Stimulated activated CD4-positive, alpha-beta T cell treated with anti-CD3 and anti-CD28 coated beads, Interleukin-15, amount 100 ng/mL, for 48 hours (primary cell): Measurements from ENCODE around the gene PRX.
"Not testable (repeated sequence)": the region's sequence is repeated elsewhere in the genome, so short reads cannot be mapped to it uniquely, and the experiment has no call there.

Experiments
- DNase-seq, 2 donors: peaks; one replicate each; pipeline ENCODE4 v3.0.0-alpha.2; 2020; ENCODE audit warnings: low read depth in 2 of 2

PRX gene

DNA sequence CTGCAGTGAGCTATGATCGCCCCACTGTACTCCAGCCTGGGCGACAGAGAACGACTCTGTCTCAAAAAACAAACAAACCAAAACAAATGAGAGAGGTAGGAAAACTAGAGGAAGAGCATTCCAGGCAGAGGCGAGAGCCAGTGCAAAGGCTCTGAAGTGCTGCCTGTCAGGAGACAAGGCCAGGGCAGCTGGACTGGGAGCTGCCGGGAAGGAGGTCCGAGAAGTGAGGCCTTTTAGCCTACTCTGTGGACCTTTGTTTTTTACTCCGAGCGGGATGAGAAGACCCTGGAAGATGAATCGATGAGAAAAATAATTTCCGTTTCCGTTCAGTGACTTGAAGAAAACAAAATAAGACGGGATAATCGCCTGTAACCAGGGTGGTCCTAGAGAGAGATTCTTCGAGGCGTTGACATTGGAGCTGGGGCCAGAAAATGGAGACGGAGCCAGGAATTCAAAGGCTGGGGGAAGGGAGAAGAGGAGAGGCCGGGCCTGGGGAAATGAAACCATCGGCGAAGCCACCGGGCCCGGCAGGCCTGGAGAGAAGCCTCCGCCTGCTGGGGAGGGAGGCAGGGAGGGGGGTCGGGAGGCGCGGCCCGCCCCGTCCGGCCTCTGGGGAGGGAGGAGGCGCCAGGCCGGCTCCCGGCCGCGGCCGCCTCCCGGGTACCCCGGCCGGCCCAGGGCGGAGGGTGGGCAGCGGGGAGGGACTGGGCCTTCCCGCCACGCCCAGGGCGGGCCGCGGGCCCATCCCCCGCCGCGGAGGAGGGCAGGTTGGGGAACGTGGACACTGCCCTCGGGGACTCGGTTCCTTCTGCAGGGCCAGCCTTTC lies 20.4 kb upstream of the PRX start:
- no peak for DNase-seq

DNA sequence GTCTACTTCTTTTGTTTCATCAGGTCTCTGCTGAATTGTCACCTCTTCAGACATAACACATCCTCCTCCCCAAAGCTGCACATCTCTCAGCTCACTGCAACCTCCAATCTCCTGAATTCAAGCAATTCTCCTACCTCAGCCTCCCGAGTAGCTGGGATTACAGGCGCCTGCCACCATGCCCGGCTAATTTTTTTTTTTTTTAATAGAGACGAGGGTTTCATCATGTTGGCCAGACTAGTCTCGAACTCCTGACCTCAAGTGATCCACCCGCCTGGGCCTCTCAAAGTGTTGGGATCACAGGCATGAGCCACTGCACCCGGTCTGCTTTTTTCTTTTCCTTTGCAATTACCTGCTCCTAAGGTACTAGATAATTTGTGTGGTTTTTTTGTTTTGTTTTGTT lies 19.6 kb upstream of the PRX start:
- DNase-seq = not testable (repeated sequence)

DNA sequence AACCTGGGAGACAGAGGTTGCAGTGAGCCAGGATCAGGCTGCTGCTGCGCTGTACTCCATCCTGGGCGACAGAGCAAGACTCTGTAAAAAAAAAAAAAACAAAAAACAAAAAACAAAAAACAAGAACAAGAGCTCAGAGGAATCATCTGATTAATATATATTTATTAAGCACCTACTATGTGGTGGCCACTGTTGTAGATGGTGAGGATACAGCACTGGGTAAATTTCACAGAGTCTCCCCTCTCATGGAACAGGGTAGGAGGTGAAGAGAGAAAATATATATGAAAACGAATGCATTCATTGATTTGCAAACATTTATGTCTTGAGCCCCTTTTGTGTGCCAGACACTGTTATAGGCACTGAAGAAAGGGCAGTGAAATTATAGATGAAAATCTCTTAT lies 18.5 kb upstream of the PRX start:
- DNase-seq = no peak

DNA sequence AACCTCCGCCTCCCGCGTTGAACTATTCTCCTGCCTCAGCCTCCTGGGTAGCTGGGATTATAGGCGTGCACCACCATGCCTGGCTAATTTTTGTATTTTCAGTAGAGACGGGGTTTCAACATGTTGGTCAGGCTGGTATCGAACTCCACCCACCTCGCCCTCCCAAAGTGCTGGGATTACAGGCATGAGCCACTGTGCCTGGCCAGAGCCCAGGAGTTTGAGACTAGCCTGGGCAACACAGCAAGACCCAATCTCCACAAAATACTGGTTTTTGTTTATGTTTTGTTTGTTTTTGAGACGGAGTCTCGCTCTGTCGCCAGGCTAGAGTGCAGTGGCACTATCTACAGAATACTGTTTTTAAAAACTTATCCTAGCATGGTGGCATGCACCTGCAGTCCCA lies 17.1 kb upstream of the PRX start:
- not testable (repeated sequence) for DNase-seq

DNA sequence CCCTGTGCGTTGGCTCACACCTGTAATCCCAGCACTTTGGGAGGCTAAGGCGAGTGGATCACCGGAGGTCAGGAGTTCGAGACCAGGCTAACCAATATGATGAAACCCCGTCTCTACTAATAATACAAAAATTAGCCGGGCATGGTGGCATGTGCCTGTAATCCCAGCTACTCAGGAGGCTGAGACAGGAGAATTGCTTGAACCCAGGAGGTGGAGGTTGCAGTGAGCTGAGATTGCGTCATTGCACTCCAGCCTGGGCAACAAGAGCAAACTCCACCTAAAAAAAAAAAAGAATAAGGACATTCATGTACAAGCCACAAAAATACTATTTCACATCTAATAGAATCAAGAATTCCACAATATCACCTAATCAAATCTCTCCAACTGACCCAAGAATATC lies 15.0 kb upstream of the PRX start:
- DNase-seq = not testable (repeated sequence)

DNA sequence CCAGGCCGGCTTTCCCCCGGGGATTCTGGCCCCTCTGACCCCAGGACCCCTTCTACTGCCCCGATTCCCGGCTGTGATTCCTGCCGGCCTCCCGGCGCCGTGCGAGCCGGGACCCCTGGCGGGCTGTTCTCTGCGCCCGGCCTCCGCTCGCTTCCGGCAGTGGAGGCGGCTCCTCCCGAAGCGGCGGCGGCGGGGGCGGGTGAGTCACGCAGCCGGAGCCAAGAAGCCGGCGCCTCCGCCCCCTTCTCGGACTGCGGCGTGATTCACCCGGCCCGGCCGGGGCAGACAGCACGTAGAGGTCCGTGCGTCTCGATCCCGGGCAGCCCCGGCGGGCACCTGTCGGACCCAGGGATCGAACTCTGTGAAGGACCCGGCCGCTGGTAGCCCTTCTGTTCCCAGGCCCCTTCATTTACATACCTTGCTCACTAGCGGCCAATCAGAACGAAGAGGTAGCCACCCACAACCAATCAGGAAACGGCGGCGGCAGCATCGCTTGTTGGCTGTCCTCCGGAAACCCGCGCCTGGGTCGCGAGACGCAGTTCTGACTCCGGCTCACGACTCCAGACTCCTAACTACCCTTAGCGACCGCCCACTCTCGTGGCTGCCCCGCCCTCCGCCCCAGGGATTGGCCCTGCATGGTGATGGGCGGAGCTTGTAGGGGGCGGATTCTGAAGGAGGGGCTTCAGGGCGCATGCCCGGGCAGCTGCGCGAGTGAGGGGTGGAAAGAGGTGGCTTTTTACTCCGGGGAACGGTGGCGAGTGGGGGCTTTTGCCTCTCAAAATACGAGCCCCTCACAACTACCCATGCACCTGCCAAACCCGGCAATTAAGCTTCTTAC lies 12.5 kb upstream of the PRX start, which contains the start of gene SERTAD1:
Gene SERTAD1, minus strand, starts transcription at position 543 of the 838 bp plus-strand sequence. CDS start 2,446 bp downstream, outside the sequence.
- peak; percentile 100 for DNase-seq

DNA sequence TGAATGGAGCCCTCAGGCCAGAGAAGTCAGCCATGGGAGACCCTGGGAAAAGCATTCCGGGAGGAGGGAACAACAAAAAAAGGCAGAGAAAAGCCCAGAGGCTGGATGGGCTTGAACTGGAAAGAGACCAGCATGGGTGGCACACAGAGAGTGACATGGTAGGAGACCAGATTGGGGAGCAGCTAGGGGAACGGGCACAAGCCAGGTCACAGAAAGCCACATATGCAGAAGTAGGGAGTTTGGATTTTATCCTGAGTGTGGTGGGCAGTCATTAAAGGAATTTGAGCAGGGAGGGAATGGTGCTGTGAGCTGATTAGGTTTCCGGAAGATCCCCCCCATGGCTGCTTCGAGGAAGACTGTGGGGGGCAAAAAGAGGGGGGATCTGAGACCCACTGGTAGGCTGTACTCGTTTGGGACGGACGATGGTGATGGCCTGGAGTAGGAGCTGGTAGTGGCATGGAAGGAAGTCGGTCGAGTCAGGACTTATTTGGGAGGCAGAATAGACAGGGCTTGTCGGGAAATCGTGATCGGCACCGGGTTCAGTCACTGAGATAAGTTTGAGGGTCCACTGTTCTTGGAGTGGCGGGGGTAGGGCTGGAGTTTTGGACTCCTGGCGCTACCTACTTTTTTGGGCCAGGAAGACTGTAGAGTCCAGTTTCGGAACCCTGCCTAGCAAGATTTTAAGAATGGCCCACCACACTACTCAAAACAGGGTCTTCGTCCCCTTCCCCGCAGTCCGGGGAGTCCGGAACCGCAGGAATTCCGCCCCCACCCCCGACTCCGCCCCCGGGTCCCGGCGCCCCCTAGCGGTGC lies 11.7 kb upstream of the PRX start:
- DNase-seq = no peak

DNA sequence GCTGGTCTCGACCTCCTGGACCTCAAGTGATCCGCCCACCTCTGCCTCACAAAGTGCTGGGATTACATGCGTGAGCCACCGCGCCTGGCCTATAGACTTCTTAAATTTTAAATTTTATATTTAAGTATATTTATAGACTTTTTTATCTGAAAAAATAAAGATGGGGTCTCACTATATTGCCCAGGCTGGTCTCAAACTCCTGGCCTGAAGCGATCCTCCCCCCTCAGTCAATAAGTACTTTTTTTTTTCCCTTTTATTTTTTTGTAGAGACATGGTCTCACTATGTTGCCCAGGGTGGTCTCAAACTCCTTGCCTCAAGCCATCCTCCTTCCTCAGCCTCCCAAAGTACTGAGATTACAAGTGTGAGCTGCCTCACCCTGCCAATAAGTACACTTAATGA lies 10.8 kb upstream of the PRX start:
- DNase-seq = no peak

DNA sequence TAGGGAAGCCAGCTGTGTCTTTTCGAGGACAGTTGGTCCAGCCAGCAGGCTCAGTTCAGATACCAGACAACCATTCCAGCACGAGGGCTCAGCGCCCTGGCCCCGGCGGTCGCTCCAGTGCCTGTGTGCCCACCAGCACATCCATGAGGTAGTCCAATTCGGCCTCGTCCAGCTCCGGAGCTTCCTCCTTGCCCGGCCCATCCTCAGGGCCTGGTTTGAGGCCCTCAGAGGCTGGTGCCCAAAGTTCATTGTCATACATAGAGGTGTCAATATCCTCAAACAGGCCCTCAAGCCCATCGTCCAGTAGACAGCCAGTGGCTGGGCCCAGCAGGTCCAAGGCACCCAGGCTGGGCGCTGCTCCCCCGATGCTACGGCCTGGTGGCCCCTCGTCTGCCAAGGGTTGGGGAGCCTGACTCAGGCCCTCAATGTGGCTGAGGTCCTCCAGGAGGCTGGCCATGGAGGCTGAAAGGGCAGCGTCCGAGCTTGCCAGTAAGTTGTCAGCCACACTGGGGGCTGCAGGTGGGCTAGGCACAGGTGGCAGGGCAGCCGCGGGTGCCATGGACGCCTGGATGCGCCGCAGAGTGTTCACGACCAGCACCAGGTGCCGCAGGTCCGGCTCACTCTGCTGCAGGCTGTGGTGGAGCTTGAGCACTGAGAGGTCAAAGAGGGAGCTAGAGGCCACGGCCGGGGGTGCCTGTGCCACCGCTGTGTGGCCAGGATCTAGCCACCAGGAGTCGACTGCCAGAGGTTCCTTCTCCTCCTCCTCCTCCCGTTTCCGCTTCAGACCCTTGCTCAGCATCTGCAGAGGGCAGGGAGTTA lies 9.8 kb upstream of the PRX start:
- no peak for DNase-seq

DNA sequence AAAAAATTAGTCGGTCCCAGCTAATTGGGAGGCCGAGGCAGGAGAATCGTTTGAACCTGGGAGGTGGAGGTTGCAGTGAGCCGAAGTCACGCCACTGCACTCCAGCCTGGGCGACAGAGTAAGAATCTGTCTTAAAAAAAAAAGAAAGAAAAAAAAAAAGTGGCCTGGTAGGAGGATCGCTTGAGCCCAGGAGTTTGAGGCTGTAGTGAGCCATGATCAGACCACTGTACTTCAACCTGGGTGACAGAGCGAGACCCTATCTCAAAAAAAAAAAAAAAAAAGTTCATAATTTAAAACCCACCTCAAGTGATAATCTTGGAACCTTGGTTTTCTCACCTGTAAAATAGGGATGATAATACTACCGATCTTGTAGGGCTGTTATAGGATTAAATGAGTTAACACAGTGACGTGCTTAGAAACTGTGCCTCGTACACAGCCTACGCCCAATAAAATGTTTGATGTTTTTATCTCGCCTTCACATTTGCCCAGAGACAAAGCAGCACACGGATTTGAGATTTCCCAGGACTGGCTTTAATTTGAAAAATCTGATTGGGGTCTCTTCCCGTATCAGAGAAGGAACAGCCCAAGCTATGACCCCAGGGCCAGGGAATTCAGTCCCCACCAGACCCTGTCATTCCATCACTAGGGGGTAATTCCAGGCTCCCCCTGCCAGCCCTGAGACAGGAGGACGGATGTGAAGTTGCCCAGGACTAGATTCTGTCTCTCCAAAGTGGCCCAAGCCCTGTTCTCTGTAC lies 9.0 kb upstream of the PRX start:
- DNase-seq = no peak

DNA sequence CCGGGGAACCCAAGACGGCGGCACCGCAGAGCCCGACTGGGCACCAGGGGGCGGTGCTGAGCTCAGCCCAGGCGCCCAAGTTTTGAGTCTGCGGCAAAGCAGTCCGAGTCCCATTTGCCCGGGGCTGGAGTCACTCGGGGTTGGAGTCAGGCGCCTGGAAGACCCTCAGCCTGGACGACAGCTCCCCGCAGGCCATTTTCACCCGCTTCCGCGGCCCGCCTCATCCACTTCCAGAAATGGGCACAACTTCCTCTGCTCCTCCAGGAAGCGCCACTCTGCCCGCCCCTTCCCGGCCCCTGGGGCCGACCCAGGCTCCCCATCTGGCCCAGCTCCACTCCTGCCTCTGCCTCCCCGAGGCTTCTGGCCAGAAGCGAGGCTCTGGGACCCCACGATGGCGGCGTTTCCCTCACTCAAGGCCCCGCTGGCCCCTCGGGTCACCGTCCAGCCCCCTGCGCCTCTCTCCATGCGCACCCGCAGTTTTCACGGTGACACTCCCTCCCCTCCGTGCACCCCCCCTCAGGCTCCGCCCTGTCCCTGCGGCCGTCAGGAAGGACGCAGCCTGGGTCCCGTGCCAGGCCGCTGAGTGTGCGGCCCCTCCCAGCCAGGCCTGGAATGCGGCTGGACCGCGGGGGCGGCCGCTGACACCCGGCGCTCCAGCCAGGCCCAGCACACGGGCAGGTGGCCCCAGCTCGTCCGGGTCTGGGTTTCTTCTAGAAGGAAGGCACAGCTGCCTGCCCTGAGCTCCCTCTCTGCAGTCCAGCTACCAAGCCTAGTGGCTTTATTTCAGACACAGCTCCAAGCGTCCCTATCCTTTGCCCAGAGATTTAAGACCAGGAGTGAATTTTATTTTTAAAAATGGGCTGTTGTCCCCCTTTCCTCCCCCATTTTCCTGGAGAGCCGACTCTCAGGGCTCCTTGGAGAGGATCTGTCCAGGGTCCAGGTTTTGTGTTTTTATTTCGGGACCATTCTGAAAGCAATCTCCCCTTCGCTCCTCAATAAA lies 7.9 kb upstream of the PRX start:
- peak; percentile 43 to 61 for DNase-seq

DNA sequence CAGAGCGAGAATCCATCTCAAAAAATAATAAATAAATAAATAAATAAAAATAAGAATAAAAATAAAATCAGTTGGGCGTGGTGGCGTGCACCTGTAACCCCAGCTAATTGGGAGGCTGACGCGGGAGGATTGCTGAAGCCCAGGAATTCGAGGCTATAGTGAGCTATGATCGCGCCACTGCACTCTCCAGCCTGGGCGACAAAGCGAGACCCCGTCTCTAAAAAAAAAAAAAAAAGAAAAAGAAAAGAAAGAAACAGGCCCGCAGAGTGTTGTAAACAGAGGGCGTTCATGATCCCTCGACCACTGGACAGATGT lies 7.2 kb upstream of the PRX start:
- DNase-seq = no peak

DNA sequence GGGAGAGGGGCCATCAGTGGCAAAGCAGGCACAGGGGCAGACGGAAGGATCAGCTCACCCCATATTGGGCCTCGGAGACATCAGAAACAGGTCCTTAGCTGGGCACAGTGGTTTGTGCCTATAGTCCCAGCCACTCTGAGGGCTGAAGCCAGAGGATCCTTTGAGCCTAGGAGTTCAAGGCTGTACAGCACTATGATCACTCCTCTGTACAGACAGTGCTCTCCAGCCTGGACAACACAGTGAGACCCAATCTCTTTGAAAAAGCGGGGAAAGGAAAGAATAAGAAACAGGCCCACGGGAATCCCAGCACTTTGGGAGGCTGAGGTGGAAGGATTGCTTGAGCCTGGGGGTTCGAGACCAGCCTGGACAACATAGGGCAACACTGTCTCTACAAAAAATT lies 6.6 kb upstream of the PRX start:
- DNase-seq = no peak

DNA sequence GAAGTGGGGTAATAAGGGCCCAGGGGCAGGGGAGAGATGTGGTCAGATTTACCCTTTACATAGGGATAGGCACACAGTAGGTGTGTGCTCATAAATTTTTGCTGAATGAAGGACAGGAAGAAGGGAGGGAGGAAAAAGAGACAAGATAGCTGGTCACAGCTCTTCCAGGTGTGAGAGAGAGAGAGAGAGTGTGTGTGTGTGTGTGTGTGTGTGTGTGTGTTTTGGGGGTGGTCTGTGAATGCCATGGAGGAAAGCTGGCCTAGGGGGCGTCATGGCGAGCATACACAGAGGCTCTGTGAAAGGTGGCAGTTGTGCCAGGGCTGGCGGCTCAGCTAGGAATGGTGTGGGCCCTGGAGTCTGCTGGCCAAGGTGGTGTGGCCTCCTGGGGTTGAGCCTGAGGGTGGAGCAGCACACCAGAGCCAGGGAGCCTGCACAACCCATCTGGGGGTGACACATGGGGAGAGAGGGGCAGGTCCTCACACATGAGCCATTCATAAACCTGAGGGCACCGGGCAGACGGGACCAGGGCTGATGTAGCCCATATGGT lies 6.0 kb upstream of the PRX start:
- no peak for DNase-seq

DNA sequence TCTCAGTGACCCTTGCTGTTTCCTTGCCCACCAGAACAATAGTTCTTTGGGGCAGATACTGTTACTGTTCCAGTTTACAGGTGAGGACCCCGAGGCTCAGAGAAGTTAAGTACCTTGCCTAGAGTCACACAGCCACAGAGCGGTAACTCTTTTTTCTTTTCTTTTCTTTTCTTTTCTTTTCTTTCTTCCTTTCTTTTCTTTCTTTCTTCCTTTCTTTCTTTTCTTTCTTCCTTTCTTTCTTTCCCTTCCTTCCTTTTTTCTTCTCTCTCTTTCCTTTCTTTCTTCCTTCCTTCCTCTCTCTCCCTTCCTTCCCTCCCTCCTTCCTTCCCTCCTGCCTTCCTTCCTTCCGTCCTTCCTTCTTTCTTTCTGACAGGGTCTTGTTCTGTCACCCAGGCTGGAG lies 4.9 kb upstream of the PRX start:
- DNase-seq = no peak

DNA sequence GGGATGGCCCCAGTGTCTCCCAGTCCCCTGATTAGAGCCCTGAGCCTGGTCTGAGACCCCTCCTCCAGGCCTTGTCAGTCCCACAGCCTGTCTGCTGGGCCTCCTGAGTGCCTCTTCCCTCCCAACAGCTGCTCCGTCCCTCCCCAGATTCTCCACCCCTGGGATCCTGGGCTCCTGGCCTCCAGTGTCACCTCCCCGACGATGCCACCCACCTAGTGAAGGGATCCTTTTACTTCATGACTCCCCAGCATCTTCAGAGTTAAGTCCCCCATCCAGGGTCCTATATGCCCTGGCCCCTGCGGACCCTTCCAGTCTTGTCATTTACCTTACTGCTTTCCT lies 4.4 kb upstream of the PRX start:
- DNase-seq = no peak

DNA sequence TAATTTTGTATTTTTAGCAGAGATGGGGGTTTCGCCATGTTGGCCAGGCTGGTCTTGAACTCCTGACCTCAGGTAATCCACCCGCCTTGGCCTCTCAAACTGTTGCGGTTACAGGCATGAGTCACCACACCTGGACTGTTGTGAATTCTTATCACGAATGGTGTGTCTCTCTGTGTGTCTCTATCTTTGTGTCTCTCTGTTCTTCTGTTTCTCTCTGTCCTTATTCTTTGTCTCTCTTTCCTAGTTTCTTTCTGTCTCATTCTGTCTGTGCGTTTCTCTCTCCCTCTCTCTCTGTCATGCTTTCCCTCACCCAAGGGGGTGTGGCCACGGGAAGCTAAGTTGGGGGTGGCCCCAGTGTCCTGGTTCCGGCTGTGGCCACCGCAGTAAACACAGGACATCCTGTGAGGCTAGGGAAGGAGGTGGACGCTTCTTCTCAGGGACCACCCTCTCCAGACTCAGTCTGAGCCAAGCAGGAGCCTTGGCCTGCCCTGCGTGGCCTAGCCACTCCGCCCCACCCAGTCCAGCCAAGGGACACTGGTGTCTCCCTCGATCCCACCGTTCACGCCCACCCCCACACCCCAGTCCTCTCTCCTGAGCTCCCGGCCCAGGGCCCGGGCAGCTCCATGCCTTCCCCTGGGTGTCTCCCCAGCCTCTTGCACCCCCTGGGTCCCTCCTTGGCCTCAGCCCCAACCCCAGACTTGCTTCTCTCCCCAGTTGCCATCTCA lies 3.9 kb upstream of the PRX start:
- no peak for DNase-seq

DNA sequence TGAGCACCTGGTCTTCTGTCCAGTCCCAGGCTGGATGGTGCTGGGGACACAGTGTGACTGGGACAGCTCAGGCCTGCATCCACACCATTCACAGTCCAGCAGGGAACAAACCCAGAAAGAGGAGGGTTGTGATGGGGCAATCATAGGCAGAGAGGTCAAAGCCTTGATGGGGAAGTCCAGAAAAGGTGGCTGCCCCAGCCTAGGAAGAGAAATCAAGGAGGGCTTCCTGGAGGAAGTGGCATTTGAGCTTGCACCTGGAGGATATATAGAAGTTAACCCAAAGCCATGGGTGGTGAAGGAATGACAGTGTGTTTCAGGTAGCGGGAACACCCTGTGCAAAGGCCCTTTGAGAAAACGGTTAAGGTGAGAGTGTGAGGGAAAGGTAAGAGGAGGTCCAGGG lies 2.6 kb upstream of the PRX start:
- DNase-seq = no peak
